HG02623 (cell line): ENCODE measurements around the gene DPEP3.
"Not testable (repeated sequence)": the region's sequence is repeated elsewhere in the genome, so short reads cannot be mapped to it uniquely, and the experiment has no call there.

ENCODE experiments used
- ATAC-seq: cut with Tn5 transposase; IDR thresholded peaks from one replicate; pipeline ENCODE4 v1.9.1; 2021; ENCODE audit warnings: moderate library complexity; ENCODE audit not compliant: unreplicated experiment

DPEP3 gene

DNA sequence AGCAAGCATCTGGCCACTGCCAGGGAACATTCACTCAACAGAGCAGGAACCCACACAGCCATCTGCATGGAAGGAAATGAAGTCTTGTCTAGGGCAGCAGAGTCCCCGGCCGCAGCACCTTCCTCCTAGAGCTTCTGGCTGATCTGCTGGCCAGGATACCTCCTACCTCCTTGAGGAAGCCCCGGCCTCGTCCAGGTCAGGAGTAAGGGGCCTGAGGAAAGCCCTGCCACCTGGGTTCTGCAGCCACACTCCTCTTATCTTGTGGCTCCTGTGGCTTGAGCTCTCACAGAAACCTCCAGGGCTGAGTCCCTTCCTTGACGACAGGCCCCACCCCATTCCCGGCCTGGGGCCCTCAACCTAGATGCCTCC, 13.7 kb upstream of the DPEP3 start:
- ATAC-seq = not testable (repeated sequence)

DNA sequence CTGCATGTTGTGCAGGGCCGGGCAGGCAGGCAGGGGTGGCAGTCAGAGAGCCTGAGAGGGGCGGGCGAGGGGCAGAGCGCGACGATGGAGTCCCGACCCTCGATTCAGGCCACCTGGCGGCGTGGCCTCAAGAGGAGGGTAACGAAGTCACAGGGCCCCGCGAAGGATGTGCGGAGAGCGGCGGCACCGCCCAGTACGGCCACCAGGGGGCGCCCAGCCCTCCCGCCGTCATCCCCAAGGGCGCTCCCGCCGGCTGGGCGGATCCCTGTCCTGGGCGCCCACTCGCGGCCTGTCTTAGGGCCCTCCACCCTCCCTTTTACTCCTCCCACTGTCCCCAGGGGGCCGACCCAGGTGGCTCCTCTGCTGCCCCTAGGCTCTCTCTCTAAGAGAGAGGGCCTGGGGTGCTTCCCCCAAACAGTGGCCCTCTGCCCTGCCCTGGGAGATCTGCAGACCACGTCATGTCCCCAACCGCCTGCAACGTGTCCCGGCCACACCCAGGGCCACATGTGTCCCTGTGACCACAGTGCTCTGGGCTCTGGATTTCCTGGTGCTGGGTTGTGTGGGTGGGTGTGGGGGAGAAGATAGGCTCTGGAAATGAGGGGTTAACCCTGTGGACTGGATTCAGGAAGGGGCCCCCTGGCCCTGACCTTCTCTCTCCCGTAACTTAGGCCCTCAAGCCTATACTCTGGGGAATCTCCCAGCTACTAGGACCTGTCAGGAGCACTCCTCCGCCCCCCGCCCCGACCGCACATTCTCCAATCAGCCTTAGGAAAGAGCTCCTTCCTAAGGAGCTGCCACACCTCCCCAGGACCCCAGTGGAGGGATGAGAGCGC, 13.1 kb upstream of the DPEP3 start:
- ATAC-seq = peak; percentile 62

DNA sequence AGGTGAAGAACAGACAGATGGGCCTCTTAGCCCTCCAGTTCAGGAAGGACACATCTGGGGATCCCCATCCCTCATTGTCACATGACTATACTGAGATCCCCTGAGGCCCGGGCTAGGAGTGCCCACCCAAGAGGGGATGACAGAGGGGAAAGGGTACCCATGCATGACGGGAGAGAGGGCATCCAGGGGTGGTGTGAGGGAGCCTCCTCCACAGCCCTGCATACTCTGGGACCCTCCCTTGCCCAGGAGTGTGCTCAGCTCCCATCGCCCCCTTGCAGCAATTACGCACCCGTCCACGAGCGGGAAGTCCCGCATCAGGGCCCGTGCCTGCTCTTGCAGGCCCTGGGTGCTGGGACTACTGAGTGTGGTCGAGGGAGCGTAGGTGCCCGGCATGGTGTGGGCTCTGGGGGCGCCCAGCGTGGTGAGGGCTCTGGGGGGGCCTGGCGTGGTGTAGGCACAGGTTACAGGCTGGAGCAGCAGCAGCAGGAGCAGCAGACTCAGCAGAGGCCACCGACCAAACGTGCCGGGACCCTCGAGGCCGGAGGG, 12.4 kb upstream of the DPEP3 start:
- ATAC-seq = no peak

- ATAC-seq = no peak
Observed at GRCh38 chr16:67990018-67990386, 9.7 kb upstream of the DPEP3 start.

- ATAC-seq = no peak
Observed at GRCh38 chr16:67989322-67990017, 9.2 kb upstream of the DPEP3 start.

- no peak for ATAC-seq
Observed at GRCh38 chr16:67988675-67989074, 8.4 kb upstream of the DPEP3 start.

- ATAC-seq = no peak
Observed at GRCh38 chr16:67987460-67988160, 7.3 kb upstream of the DPEP3 start.

GRCh38 chr16:67986949-67987348, 6.7 kb upstream of the DPEP3 start:
- ATAC-seq = no peak

DNA sequence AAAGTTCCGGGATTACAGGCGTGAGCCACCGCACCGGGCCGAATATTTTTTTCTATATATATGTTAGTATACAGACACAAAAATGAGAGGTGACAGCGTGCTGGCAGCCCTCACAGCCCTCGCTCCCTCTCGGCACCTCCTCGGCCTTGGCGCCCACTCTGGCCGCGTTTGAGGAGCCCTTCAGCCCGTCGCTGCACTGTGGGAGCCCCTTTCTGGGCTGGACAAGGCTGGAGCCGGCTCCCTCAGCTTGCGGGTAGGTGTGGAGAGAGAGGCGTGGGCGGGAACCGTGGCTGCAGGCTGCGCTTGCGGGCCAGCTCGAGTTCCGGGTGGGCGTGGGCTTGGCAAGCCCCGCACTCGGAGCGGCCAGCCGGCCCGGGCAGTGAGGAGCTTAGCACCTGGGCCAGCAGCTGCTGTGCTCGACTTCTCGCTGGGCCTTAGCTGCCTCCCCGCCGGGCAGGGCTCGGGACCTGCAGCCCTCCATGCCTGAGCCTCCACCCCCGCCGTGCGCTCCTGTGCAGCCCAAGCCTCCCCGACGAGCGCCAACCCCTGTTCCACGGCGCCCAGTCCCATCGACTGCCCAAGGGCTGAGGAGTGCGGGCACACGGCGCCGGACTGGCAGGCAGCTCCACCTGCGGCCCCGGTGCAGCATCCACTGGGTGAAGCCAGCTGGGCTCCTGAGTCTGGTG, 1.9 kb upstream of the DPEP3 start:
- no peak for ATAC-seq

DNA sequence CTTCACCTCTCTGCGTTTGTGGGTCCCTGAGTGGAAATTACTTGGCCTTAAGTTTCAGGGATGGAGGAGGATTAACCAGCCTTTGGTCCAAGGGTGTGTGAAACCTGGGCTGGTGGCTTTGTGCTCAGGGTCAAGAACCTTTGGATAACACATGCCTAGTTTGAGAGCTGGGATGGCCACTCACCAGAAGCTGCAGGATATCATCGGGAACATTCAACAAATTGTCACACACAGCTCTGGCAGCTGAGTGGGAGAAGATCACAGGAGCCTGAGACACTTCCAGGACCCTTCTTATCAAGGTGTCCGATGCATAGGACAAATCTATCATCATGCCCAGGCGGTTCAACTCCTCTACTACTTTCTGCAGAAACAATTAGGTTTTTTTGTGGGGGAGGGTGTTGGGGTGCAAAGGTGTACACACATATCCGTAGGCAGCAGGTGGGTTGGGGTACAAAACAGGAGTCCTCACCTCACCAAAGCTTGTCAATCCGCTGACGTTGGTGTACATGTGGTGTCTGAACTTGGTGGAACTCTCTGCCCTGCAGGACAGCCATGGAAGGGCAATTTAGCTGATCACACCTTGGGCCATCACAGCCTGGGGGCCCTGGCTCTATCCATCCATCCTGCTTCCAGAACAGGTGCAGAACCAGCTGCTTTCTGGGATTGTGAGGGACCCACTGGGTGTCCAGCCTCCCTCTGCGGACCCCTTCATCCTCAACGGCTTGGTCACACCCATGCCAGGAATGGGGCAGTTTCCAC, 2.7 kb downstream of the DPEP3 start:
- no peak for ATAC-seq

GRCh38 chr16:67977005-67977404, 3.3 kb downstream of the DPEP3 start:
- ATAC-seq = no peak

- ATAC-seq = no peak
Observed at GRCh38 chr16:67976205-67976604, 4.1 kb downstream of the DPEP3 start.

DNA sequence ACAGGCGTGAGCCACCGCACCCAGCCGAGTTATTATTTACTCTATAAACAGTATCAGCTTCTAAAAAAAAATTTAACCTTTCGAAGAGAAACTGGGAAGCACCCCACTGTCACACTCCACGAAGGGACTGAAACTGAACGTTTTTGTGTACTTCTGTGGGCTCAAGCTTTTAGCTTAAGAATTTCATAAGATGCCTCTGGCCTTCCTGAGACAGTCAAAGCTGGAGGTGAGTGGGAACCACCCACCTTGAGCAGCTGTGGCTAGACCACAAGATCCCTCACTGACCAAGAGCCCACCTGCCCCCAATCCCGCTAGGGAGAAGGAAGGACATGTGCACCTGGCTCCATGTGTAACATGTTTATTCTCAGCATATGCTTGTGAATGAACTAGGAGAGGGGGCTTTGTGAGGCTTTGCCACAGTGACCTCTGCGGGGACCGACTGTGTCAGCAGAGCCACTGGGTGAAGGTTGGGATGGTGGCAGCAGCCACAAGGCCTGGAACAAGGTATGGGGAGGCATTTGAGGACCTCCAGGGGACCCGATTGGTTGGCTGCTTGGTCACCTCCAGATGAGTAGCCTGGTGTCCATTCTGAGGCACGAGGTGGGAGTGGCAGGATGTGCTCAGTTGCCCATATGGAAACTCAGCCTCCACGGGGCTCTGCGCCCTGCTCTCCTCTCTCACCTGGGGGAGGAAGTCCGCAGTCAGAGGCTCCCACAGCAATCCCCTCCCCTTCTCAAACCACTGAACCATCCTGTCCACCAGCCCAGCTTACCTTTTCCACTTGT, 4.8 kb downstream of the DPEP3 start:
- no peak for ATAC-seq

DNA sequence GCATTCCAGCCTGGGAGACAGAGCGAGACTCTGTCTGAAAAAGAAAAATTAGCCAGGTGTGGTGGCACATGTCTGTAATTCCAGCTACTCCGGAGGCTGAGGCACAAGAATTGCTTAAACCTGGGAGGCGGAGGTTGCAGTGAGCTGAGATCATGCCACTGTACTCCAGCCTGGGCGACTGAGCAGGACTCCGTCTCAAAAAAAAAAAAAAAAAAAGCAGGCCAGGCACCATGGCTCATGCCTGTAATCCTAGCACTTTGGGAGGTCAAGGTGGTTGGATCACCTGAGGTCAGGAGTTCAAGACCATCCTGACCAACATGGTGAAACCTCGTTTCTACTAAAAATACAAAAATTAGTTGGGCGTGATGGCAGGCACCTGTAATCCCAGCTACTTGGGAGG, 8.0 kb downstream of the DPEP3 start:
- not testable (repeated sequence) for ATAC-seq

GRCh38 chr16:67971111-67971510, 9.2 kb downstream of the DPEP3 start:
- ATAC-seq = no peak

DNA sequence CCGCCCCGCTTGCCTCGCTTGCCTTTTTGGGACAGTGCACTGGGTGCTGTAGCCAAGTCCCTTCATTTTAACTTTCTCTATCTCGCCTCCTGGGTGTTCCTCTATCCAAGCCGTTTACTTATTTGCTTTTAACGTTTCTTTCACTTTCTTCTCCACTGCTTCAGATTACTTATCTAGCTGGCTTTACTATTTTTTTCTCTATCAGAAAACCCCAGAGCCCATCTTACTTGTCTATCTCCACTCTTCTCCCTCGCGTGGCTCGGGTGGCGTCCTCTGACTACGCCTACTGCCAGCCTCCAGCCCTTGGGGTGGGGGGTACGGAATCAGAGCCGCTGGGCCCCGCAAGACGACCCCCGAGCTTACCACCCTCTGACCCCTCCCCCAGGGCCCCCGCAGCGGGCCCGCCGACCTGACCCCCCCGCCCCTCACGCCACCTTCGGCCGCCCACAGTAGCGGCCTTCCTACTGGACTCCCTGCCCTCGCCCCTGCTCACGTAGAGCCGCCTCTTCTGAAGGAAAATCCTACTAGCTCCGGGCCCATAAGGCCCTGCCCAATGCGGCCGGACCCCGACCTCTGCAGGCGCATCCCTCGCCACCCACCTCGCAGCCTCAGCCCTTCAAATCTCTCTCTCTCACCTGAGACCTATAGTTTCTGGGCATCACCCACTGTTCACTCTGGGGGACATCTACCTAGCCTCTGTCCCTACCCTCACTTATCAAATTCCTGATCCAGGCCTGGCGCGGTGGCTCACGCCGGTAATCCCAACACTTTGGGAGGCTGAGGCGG, 10.9 kb downstream of the DPEP3 start:
- ATAC-seq = no peak

DNA sequence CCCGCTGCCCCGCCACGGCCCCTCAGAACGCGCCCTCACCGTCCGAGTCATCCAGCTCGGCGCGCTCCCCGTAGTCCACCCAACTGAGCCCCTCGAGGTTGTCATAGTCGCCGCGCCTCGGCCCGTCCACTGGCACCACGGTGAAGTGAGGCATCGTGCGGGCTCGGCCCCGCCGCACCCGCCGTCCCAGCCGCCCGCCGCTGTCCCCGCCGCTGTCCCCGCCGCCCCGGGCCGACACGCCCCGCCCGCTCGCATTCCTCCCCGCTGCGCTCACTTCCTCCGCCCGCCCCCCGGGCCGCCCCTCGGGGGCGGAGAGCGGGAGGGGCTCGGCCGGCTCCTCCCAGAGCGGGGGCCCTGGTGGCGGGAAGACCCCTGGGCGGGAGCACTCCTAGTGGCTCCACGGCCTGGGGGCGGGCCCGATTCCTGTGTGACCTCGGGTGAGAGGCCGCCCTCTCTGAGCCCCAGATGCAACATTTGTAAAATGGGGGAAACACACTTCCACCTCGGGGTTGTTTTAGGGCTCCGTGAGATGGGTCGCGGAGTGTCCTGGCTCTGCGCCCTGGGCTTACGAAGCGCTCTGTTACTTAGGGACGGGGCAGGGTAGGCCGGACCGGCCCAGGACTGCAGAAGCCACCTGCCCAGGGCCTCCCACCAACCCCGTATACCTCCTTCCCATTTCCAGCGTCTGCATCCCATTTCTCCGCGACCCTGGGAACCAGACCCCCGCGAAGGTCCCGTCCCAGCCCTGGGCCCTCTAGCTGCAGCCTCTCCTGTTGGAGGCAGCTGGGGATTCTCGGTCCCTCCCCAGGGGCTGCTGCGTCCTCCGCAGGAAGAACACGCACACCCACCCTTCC, 11.7 kb downstream of the DPEP3 start, which contains the start of gene SLC12A4:
Gene SLC12A4 (minus strand): TSS at position 238 of the 854 bp plus-strand sequence. CDS start 84 bp downstream, at position 154.
- peak; percentile 65 for ATAC-seq

GRCh38 chr16:67967958-67968399, 12.3 kb downstream of the DPEP3 start:
- peak; percentile 14 for ATAC-seq
